Glomerular visceral epithelial cell (primary cell): ENCODE measurements around the gene COQ2.

Experiments used
- DNase-seq: peaks from one replicate; pipeline ENCODE4 v3.0.0-alpha.2; 2016; ENCODE audit errors: extremely low spot score

The COQ2 gene

DNA sequence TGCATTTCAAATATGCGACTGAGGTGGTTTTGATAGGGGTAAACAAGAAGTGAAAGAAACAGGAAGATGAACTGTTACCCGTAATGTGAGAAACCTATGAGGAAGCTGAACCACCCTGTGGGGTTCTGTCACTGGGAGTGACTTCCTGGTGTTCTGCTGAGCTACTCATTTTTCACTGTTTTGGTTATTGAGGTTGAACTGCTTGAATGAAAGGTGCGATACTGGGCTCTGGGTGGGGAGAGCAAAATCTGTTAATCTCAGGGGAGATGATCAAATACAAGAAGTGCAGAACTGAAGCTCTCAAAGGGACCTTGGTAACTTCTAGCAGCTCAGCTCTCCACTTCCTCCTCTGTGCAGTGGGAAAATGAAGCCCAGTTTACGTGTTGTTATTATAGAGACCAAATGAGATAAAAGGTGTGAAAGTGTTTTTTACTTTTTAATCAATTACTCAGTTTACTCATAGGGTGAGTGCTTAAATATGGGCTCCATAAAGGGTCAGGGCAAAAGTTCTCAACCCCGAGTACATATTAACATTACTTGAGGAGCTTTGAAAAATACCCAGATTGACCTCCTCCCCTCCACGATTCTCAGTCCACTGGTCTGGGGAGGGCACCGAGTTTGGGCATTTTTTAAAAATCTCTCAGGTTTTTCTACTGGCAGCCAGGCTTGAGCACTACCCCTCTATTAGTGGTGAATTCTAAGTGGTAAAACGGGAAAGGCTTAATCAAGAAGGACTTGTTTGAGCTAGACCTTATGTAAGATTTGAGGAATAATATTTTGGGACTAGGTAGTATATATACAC, 66.7 kb downstream of the COQ2 start:
- DNase-seq, result no peak

DNA sequence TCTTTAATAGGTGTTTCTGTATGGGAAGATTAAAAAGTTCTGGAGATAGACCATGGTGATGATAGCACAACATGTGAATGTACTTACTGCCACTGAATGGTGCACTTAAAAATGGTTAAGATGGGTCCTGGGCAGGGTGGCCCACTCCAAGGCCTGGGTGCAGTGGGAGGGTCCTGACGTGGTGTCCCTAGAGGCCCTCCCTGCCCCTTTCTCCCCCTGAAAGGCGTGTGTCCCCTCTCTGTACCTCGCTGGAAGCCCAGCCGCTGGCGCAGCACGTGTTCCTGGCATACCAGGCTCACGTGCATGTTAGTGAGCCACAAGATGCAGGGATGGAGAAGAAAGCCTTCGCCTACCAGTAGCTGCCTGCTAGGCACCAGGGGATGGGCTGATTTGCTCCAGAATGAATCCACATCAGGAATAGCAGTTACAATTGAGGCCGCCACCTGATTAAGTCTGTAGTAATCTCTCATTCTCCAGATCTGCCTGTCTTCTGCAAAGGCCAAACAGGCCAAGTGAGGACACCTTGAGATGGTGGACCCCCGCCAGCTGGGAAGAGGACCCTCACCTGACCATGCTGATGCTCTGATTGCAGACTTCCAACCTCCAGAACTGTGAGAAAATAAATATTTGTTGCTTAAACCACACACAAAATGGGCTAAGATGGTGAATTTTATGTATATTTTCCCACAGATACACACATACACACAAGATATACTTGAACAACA, 67.5 kb downstream of the COQ2 start:
- DNase-seq, result no peak

DNA sequence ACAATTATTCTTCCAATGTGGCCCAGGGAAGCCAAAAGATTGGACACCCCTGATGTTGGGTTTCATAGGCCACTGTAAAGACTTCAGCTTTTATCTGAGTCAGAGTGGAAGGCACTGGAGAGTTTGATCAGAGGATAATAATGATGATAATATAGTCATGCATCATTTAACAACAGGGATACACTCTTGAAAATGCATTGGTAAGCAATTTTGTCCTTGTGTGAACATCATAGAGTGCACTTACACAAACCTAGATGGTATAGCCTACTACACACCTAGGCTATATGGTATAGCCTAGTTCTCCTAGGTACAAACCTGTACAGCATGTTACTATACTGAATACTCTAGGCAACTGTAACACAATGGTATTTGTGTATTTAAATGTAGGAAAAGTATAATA, 70.5 kb downstream of the COQ2 start:
- DNase-seq, result no peak
